Astrocyte (in vitro differentiated cells and primary cell): ENCODE data around the gene ETS1.

Source experiments
- CTCF ChIP-seq: IDR thresholded peaks from 2 replicates; pipeline ENCODE4 v1.5.1; 2011; ENCODE audit warnings: low read depth, mild to moderate bottlenecking, inconsistent platforms, low read length, moderate library complexity; ENCODE audit not compliant: insufficient read depth
- EZH2 ChIP-seq: IDR thresholded peaks from 2 replicates; pipeline ENCODE4 v1.6.1; 2012; ENCODE audit warnings: mild to moderate bottlenecking, low read length, inconsistent platforms; ENCODE audit not compliant: insufficient read depth

GRCh38 chr11:128464878-128465450 is 122.4 kb downstream of the ETS1 start:
- no peak for TF ChIP-seq CTCF
- no peak for TF ChIP-seq EZH2
